Testis (tissue), 2 donors: Measurements from ENCODE around the gene ANAPC13.

ENCODE experiments used
- CTCF ChIP-seq, 3 experiments: fragments of 450-650 bp in 2 of 3; fragments of 200-600 bp in 1 of 3; sonication (generic) in 1 of 3; IDR thresholded peaks; one replicate each; pipeline ENCODE4 v1.5.1; 2016 to 2019; ENCODE audit warnings: antibody characterized with exemption in 3 of 3, mild to moderate bottlenecking in 2 of 3, moderate library complexity in 1 of 3
- POLR2A ChIP-seq: fragments of 450-650 bp; IDR thresholded peaks from one replicate; pipeline ENCODE4 v1.6.1; 2017; ENCODE audit warnings: antibody characterized with exemption, mild to moderate bottlenecking, moderate library complexity

- TF ChIP-seq POLR2A (no peak), CTCF (IDR thresholded peaks at IDR 0.05) (no peak)
Observed at GRCh38 chr3:134525293-134525692, 39.5 kb upstream of the ANAPC13 start.
